NCI-H1694 treated with DMSO at 0.1 percent for 48 hours (cell line): ENCODE data around the gene BIK.
"Not testable (repeated sequence)": the region's sequence is repeated elsewhere in the genome, so short reads cannot be mapped to it uniquely, and the experiment has no call there.

Experiments
- DNase-seq: peaks from one replicate; lab custom pipeline; 2025; lab: John Stamatoyannopoulos, UW

BIK gene

DNA sequence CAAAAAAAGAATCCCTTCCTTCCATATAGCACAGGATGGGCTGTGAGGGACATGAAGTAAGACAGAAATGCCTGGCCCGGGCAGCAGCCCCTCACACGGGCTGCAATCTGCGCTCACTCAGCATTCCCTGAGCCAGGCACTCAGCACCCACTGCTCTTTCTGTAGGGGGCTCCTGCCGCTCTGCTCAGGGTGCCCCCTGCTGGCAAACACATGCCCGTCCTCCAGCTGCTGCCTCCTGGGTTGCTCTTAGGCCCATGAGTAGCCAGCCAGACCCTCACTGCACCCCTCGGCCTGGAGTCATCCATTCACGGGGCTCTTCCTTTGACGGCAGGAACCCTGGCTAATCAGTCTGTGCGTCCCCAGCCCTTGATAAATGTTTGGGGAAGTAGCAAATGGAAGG is 25.7 kb downstream of the BIK start:
- peak; percentile 28 for DNase-seq

DNA sequence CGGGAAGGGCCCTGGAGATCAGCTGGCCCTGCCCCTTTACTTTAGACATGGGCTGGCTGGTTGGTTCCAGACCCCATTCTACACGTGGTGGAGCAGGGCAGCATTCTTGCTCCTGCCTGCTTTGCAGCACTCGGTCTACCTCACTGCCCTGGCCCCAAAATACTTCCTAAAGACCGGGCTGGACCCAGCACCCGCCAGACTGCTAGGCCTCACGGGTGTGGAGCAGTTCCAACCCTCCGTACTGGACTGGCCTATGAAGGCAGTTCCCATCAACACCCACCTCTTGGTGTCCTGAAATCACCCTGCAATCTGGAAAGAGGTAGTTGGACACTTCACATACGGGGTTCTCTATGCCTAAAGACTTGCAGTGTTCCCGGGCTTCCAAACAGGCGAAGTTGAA is 26.3 kb downstream of the BIK start:
- DNase-seq = no peak

DNA sequence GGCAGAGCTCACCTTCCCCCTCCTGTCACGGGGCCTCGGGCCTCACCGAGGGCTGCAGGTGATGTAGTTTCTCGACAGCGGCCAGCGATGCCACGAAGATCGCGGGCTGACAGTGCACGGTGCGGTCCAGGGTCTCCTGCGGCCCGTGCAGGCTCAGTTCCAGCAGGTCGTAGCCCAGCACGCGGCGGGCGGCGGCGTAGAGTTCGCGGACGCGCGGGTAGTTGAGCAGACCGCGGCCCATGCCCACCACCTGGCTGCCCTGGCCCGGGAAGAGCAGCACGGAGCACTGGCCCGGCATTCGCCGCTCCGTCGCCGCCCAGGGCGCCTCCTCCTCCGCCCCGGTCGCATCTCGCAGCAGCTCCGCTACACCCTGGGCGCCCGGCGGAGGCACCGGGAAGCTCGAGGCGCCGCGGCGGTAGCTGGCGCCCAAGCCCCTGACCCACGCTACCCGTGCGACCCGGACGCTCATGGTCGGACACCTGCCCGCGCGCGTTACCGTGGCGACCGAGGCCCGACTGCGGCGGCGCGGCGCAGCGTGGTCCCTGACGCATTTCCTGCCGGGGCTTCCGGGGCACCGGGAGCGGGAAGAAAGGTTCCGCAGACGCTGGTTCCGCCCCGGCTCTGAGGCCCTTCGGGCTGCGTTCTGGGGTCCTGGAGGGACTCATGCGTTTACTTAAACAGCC is 32.5 kb downstream of the BIK start, which contains the start of gene MCAT:
TSS of gene MCAT (minus strand) at position 519 of the 683 bp plus-strand sequence. CDS start at position 469, 50 bp downstream.
- peak; percentile 64 for DNase-seq

DNA sequence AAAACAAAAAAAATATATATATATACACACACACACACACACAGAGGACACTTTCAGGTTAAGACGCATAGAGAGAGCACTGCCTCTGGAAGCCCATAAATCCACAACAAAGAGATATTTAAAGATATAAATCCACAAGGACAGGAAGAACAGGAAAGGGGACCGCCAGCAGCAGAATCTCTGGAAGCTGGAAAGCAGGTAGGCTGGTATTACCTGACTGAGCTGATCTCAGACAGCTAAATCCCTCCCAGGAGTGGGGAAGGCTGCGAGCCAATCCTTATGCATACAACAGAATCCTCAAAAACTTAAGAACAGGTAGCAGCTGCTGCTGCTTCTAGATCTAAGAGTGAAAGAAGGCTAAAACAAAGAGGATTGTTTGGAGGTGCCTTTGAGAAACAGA is 34.4 kb downstream of the BIK start:
- DNase-seq = no peak

DNA sequence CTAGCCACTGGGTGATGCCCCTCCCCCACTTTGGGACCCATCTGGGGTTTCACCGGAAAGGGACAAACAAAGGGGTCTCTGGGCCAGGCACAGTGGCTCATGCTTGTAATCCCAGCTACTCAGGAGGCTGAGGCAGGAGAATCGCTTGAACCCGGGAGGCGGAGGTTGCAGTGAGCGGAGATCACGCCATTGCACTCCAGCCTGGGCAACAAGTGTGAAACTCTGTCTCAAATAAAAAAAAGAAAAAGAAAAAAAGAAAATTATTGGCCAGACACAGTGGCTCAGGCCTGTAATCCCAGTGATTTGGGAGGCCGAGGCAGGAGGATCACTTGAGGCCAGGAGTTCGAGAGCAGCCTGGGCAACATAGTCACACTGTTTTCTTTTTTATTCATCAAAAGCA is 34.8 kb downstream of the BIK start:
- DNase-seq = not testable (repeated sequence)

DNA sequence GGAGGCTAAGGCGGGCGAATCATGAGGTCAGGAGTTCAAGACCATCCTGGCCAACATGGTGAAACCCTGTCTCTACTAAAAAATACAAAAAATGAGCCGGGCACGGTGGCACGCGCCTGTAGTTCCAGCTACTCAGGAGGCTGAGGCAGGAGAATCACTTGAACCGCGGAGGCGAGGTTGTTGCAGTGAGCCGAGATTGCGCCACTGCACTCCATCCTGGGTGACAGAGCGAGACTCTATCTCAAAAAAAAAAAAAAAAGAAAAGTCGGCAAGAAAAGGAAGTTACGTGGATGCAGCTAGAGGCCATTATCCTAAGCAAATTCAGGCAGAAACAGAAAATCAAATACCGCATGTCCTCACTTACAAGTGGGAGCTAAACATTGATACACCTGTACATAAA is 35.8 kb downstream of the BIK start:
- DNase-seq = not testable (repeated sequence)

DNA sequence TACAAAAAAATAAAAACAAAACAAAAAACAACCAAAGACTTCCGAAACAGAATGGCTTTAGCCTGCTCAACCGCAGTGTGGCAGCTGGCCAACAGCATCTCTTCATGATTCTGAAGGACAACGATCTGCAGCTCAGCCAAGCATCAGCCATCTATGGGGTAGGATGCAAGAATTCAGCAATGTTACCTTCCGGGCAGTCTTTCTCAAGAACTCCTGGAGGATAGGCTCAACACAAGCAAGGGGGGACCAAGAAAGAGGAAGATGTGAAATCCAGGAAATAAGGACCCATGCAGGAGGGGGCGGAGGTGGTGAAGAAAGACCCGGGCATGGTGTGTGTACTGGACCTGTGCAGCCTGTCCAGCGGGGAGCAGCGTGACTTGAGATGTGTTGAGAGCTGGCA is 37.3 kb downstream of the BIK start:
- DNase-seq = no peak

DNA sequence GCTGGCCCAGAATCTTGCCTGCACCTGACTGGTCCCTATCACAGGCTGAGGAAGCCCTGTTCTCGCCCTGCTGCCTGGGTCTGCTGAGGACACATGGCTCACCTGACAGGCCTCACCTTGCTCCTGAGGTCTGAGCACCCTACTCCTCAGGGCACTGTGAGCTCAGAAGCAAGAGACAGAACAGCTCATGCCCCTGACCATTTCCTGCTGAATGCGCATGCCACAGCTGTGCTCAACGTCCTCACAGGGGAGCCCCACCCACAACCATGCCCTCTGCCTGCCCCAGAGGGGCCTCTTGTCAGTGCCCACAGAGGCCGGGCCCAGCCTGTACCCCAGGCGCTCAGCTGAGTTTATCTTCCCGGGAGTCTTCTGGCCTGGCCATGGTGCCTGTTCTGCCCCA is 38.0 kb downstream of the BIK start:
- DNase-seq = no peak

DNA sequence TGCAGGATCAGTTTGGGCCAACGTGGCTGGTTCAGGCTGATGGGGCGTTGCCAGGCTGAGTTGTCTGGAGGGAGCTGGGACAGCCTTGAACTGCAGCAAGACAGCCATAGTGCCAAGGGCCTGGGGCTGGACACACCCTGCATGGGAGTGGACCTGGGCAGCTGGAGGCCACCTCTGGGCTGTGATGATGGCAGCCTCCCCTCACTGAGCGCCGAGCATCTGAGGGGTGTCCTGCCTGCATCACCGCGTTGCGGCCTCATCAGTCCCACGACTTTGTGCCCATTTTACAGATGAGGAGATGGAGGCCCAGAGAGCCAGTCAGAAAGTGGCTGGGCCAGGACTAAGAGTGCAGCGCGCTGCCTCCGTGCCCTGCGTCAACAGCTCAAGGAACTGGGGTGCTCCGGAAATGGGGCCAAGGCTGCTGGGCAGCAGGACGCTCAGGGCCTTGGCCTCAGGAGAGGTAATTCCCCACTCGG is 40.2 kb downstream of the BIK start:
- DNase-seq = no peak

DNA sequence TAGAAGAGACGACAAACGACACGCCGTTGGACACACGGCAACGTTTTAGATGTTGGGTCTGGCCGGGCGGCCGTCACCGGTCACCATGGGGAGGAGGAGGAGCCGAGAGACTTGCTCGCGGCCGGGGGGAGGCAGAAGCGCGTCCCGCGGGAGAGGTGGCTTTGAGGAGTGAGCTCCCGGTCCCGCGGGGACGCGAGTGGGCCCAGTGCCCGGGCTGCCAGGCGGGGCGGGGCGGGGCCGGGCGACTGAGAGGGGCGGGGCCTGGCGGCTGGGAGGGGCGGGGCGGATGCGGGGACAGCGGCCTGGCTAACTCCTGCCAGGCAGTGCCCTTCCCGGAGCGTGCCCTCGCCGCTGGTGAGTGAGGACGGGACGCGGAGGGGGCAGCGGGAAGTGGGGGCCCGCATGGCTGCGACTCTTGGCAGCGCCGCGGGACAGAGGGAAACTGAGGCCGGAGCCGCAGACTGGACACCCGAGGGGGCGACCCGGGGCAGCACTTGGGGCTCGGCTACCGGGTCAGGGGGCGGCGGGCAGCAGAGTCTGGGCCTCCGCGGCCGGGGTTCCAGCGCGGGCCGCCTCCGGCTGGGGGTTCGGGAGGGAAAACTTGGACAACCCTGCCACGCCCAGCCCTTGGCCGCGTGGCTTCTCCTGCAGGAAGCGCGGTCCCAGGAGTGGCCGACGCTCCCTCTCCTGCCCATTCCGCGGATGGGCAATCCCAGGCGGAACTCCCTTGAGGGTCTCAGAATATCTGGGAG is 40.9 kb downstream of the BIK start, which contains the start of gene TSPO:
TSS of gene TSPO (plus strand) at position 309 of the 752 bp plus-strand sequence. CDS start 7,680 bp downstream, outside the sequence.
- peak; percentile 6 for DNase-seq

DNA sequence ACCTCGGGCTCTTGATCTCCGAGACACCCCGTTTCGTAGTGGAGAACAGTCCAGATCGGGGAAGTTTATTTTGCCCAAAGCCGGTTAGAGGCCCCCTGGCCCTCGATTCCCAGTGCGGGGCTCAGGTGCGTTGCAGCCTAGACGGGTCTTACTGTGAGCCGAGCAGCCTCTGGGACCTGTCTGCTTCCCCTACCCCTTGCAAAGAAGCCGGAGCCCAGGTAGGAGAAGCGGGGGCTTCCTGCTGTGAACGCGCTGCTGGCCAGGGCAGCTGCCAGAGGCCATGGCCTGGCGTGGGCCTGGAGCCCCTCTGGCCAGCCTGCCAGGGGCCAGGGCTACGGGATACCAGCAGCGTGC is 41.4 kb downstream of the BIK start:
- no peak for DNase-seq

DNA sequence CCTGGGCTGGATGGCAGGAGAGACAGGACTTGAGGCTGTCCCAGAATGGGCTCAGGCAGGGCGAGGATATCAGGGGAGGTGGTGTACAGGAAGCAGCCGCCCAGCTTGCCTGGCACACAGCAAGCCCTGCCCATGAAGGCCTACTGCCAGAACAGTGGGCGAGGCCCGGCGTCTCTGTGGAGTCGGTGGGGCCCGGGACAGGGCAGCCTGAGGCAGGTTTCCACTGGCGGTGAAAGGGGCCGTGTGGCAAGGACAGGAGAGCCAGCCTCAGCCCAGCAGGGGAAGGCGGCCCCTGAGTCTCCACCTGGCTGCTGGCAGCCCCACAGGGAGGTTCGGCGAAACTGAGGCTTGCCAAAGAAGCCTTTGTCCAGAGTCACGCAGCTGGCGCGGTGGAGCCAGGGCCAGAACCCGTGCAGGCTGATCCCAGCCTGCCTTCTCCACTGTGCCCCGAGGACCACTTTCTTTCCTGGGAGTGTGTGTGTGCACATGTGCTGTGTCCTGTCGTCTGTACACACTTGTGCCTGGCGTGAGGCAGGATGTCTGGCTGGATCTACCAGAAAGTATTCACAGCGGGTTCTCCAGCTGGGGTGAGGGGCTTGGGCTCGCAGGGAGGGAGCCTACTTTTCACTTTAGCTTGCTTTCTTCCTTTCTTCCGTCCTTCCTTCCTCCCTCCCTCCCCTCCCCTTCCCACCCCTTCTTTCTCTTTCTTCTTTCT is 42.0 kb downstream of the BIK start:
- DNase-seq = peak; percentile 31

DNA sequence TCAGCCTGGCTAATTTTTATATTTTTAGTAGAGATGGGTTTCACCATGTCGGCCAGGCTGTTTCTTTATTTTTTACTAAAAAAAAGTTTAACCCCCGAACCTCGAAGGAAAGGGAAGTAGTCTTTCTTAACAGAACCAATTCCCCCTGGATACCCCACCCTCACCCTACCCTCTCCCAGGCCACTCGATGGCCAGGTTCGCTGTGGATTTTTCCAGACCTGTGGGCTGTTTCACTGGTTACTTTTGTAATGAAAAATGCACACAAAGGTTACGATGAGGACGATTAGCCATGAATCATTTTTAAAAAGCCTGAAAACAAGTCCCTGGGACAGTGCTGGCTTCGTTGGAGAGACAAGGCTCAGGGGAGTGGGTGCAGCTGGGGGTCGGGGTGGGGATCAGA is 43.3 kb downstream of the BIK start:
- DNase-seq = no peak

DNA sequence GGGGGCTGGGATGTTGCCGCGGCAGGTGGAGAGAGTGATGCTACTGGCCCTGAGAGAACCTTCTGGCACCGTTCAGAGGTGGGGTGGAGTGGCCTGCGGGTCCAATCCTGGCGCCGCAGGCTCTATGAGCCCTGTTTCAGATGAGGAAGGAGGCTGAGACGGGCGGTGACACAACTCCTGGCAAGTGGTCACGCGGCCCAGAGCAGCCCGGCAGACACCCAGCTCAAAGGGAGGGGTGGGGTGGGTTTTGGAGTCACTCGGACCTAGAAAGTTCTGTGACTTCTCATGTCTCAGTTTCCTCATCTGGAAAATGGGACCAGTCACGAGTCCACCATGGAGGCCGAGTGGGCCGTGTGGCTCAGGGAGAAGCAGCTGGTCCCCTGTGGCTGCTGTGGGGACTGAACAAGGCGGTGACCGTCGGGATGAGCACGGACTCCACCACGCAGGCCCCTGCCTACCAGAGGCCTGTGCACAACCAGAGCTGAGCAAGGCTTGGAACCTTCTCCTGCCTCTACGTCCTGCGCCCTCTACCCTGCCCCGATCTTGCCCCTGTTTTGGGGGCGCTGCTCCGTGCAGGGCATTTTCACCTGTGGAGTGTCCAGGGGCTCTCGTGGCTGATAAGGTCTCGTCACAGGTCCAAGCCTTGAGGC is 44.5 kb downstream of the BIK start:
- DNase-seq = no peak

DNA sequence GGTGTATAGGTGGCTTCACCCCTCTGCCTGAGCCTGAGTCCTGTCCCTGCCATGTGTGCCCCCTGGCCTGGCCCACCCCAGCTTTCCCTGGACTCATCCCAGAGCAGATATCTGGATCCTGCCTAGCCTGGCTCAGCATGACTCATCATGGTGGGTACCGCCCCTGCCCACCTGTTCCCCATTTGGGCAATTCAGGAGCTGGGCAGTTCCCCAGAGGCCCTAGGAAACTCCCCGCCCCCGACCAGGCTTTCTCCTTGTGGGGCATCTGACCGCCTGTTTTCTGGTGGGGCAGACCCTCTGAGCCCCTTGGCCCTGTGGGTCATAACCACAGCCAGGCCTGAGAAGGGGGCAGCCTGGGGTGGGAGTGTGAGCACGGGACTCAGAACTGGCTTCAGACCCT is 45.2 kb downstream of the BIK start:
- DNase-seq = peak; percentile 18

DNA sequence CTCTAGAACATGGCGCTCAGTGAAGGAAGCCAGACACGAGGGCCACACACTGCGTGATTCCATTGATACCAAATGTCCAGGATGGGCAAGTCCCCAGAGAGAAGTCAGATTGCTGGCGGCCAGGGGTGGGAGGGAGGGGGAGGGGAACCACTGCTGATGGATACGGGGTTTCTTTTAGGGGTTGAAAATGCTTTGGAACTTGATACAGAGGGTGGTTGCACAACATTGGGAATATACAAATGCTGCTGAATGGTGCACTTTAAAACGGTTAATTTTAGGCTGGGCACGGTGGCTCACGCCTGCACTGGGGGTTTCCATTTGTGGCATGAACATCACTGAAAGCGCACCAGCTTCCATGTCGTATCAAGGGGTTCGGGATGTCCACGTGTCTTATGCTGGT is 45.9 kb downstream of the BIK start:
- no peak for DNase-seq

DNA sequence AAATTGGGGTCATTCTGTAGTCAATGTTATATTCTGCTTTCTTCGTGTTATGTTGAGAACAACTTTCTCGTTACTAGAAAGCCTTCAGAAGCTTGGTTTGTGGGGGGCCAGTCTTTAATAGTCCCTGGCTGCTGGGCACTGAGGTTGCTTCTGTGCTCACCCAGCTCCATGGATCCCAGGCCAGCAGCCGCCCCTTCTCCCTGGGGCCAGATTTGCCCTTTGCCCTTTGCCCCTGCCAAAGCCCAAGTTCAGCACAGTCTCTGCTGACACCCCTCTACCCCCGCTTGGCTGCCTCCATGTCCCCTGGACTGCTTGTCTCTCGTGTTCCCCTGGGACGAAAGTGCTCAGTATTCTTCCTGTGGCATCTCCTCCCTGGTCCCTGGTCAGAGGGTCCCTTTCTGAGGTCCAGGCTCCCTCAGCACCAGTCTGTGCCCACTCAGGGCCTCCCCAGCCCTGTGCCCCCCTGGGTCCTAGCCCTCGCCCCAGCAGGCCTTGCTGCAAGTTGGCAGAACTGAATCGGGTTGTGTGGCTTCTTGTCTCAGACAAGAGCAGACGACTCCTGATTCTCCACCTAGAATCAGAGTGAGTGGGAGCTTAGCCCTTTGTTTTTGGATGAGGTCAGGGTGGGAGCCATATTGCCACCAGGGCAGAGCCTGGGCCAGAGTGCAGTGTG is 47.5 kb downstream of the BIK start:
- no peak for DNase-seq

DNA sequence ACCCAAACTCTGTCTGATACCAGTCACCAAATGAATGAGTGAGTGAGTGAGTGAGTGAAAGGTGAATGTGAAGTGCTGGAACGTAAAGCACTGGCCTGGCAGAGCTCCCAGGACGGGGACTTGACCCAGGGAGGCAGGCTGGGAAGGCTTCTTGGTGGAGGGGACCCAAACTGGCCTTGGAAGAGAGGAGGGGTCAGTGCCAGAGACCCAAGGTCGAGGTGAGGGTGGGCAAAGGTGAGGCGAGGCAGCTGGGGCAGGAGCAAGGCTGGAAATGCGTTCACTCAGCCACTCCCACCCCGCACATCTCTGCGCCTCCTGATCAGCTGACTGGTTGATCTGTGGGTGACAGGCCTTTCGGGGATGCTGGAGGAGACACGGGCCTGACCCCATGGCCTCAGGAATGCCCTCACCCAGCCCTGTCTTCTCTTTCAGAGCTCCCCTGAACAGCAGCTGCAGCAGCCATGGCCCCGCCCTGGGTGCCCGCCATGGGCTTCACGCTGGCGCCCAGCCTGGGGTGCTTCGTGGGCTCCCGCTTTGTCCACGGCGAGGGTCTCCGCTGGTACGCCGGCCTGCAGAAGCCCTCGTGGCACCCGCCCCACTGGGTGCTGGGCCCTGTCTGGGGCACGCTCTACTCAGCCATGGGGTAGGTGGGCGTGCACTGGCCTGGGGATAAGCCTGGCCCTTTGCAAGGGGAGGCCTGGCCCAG is 48.4 kb downstream of the BIK start:
- no peak for DNase-seq

DNA sequence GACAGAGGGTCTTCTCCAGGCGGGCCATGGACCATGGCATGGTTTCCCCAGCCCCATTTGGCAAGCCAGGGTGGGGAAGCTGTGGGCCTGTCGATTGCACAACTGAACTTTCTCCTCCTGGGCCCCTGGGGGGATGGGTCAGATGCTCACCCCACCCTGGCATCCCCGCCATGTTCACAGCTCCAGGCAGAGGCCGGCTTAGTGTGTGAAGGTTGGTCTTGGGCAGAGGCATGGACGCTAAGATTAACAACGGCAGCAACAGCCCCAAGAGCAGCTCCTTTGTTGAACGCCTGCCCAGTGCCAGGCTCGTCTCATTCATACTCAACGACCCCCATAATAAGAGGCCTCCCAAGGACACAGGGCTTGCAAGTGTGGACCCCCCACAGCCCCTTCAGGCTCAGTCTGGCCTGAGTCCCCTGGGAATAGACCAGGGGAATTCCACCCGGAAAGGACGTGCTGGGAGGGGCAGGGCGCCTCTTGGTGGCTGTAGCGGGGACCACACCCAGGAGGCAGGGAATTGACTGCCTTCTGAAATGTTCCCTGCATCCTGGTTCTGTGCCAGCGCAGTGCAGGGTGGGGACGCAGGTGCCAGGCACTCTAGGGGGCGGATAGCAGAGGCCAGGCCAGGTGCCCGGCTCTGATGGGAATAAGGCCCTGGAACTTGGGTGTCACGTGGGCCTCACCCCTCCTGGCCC is 49.1 kb downstream of the BIK start:
- DNase-seq = no peak

DNA sequence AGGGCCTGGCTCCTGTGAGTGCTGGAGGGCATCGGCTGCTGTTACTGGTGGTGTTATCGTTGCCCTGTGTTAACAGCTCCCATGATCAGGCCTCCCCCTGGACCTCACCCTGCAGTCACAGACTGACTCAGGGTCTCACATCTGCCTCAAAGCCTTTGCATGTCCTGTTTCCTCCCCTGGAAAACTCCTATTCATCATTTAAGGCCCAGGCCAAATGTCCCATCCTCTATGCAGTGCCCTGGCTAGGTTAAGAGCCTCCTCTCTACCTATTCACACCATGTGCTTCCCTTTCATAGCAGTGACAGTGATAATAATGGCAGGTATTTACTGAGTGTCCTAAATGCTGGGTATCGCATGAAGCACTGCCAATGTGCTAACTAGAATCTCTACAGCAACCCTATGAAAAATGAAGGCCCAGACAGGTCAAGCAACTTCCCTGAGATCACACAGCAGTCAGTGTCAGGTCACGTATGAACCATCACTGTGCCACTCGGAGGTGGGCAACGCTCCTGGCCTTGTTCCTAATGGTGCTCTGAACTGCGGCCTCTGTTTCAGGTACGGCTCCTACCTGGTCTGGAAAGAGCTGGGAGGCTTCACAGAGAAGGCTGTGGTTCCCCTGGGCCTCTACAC is 50.1 kb downstream of the BIK start:
- DNase-seq = no peak
